Endothelial cell of umbilical vein (primary cell): ENCODE results near the gene SLC38A10. TPM values are rescaled to one million over a fixed set of nuclear protein-coding genes. Genes with fewer than 3 reads are reported as not detected.

Source experiments
- BruUV-seq: library from RNA; stranded (reverse); fragments of 400-500 nt; replicated peaks from 2 replicates; lab custom pipeline; 2021; lab: Mats Ljungman, UMichigan
- CTCF ChIA-PET: fragments of 300-600, 350-600 bp; sonication (Branson Sonifier 250); formaldehyde crosslinking; loops from one replicate; lab custom pipeline; 2021; ENCODE audit warnings: antibody characterized with exemption, inconsistent platforms; lab: Charles Lee
- POLR2A ChIA-PET: fragments of 300-600, 350-600 bp; sonication (Branson Sonifier 250); formaldehyde crosslinking; loops from one replicate; lab custom pipeline; 2021; ENCODE audit warnings: antibody characterized with exemption, inconsistent platforms; lab: Charles Lee
- DNase-seq: peaks from one replicate; pipeline ENCODE4 v3.0.0-alpha.2; 2011; ENCODE audit warnings: low read depth, low spot score
- FAIRE-seq: peaks from 2 replicates; lab custom pipeline; 2011; peaks lifted over from hg19 to GRCh38; lab: Jason Lieb, UNC
- H2AFZ ChIP-seq: 2 replicates; pipeline ENCODE4 v1.6.0; 2012; ENCODE audit warnings: low read depth, low read length, control low read depth, inconsistent platforms
- H3K27ac ChIP-seq: 2 replicates; pipeline ENCODE4 v1.5.1; 2011; ENCODE audit warnings: low read depth, mild to moderate bottlenecking, control low read depth, low read length, moderate library complexity; ENCODE audit not compliant: insufficient read depth
- H3K27me3 ChIP-seq, 2 experiments: 2 replicates each; pipeline versions ENCODE4 v1.6.0 to v1.6.1; 2011; ENCODE audit warnings: low read length in 2 of 2, mixed read lengths in 1 of 2; ENCODE audit not compliant: control insufficient read depth in 2 of 2, insufficient read depth in 2 of 2
- H3K36me3 ChIP-seq, 2 experiments: 2 replicates in 1 of 2; 3 replicates in 1 of 2; pipeline ENCODE4 v1.5.1; 2011; ENCODE audit warnings: low read length in 2 of 2, mild to moderate bottlenecking in 1 of 2, moderate library complexity in 1 of 2; ENCODE audit not compliant: control insufficient read depth in 2 of 2, insufficient read depth in 2 of 2; ENCODE audit errors: extremely low read depth in 1 of 2
- H3K4me1 ChIP-seq: 3 replicates; pipeline ENCODE4 v1.5.1; 2011; ENCODE audit warnings: mild to moderate bottlenecking, low read length; ENCODE audit not compliant: control insufficient read depth, insufficient read depth; ENCODE audit errors: extremely low read depth
- H3K4me2 ChIP-seq: 2 replicates; pipeline ENCODE4 v1.6.1; 2011; ENCODE audit warnings: low read length, control low read depth, mixed read lengths; ENCODE audit not compliant: insufficient read depth
- H3K4me3 ChIP-seq, 3 experiments: fragments of 200-600 bp in 1 of 3; sonication (generic), shearing (Covaris generic) in 1 of 3; replicated peaks in 1 of 3; 2 replicates each; pipeline ENCODE4 v1.5.1; 2011 to 2016; ENCODE audit warnings: control low read depth in 3 of 3, low read length in 3 of 3, mild to moderate bottlenecking in 2 of 3, inconsistent platforms in 1 of 3, low read depth in 1 of 3, moderate library complexity in 1 of 3; ENCODE audit not compliant: insufficient read depth in 1 of 3
- H3K79me2 ChIP-seq: 2 replicates; pipeline ENCODE4 v1.6.0; 2012; ENCODE audit warnings: low read length, inconsistent platforms; ENCODE audit not compliant: control insufficient read depth, insufficient read depth
- H3K9ac ChIP-seq: replicated peaks from 2 replicates; pipeline ENCODE3; 2011; ENCODE audit warnings: low read length, control low read depth; ENCODE audit not compliant: insufficient read depth; ENCODE audit errors: extremely low read depth
- H3K9me1 ChIP-seq: replicated peaks from 3 replicates; pipeline ENCODE4 v1.6.0; 2011; ENCODE audit warnings: mild to moderate bottlenecking, low read length; ENCODE audit not compliant: control insufficient read depth, insufficient read depth; ENCODE audit errors: extremely low read depth
- H3K9me3 ChIP-seq: replicated peaks from 2 replicates; pipeline ENCODE4 v1.5.1; 2012; ENCODE audit warnings: low read length, inconsistent platforms; ENCODE audit not compliant: control insufficient read depth, insufficient read depth
- H4K20me1 ChIP-seq: replicated peaks from 2 replicates; pipeline ENCODE3; 2011; ENCODE audit warnings: mild to moderate bottlenecking, low read length; ENCODE audit not compliant: control insufficient read depth, insufficient read depth; ENCODE audit errors: extremely low read depth
- CTCF ChIP-seq, 2 donors: IDR thresholded peaks; 1 replicate in 1 of 2; 2 replicates in 1 of 2; pipeline ENCODE4 v1.5.1; 2011; ENCODE audit warnings: low read length in 2 of 2, mild to moderate bottlenecking in 2 of 2, moderate library complexity in 2 of 2, control low read depth in 1 of 2, inconsistent platforms in 1 of 2, low read depth in 1 of 2; ENCODE audit not compliant: insufficient read depth in 1 of 2; ENCODE audit errors: extremely low read depth in 1 of 2
- MAX ChIP-seq: IDR thresholded peaks from 2 replicates; pipeline ENCODE4 v1.6.1; 2011; ENCODE audit not compliant: insufficient read depth, insufficient read length
- POLR2A ChIP-seq: IDR thresholded peaks from 2 replicates; pipeline ENCODE4 v1.6.1; 2012; ENCODE audit warnings: low read depth, mild to moderate bottlenecking, control low read depth, low read length
- dilution Hi-C: fragments of 300-500 bp; cut with MboI; formaldehyde crosslinking; loops from one replicate; pipeline ENCODE4 v1.15.0; 2019; ENCODE audit warnings: low sequenced_read_pairs; ENCODE audit not compliant: extremely low pct_ligation_motif_present
- intact Hi-C: fragments of 100-400 bp; cut with micrococcal nuclease; formaldehyde crosslinking; loops from one replicate; pipeline ENCODE4 v1.10.0; 2022
- polyA plus RNA-seq, 4 experiments: library from polyadenylated mRNA; depleted of rRNA in 3 of 4; stranded (reverse) in 3 of 4; unstranded in 1 of 4; fragments of >200 nt; gene quantifications; 2 replicates each; pipeline versions ENCODE4 v1.2.1 to v1.2.3, GENCODE V29; 2011 to 2012; ENCODE audit warnings: missing spikeins in 1 of 4
- total RNA-seq: library from RNA; stranded (reverse); gene quantifications from 2 replicates; pipeline ENCODE4 v1.2.3, GENCODE V29; 2021

Gene SLC38A10
- total and polyA plus RNA-seq, 2 donors (not counting 3 experiments of a cell fraction or from before 2014, with no cell fraction given) = 72.7 to 113 TPM

GRCh38 chr17:81254955-81255717 lies 40.0 kb downstream of the SLC38A10 start:
- intact Hi-C loops (loop anchor here (1.0 to 5.0 kb wide), 2 partner anchors 30 to 257 kb away; partner anchors contain the start of gene ACTG1), dilution Hi-C loops (no loop called here)
- H3K4me3 ChIP-seq = no peak overlapping the region
- no peaks in the 10 kb centered on the region for H3K9me1 ChIP-seq
- peak; percentile 64 for DNase-seq
- H4K20me1 ChIP-seq = no peaks in the 10 kb centered on the region
- no peak overlapping the region for H2AFZ ChIP-seq
- FAIRE-seq = peak; percentile 90
- no peaks in the 10 kb centered on the region for H3K9me3 ChIP-seq
- no peaks in the 10 kb centered on the region for H3K27me3 ChIP-seq
- TF ChIP-seq MAX (no peak), CTCF (IDR thresholded peaks at IDR 0.05; ENCODE audit: extremely low read depth in 1 of 2, insufficient read depth in 1 of 2, low read depth in 1 of 2, low read length in 2 of 2) (peak; percentile 56 to 79), POLR2A (no peak)
- POLR2A ChIA-PET = no interaction called here
- peaks cover 0 to 31% of the 10 kb centered on the region in 2 experiments for H3K36me3 ChIP-seq
- H3K4me1 ChIP-seq = no peaks in the 10 kb centered on the region
- no peak overlapping the region for H3K4me2 ChIP-seq
- BruUV-seq = no TSS peak
- no peaks in the 10 kb centered on the region for H3K79me2 ChIP-seq
- no peak overlapping the region for H3K9ac ChIP-seq
- no peak overlapping the region for H3K27ac ChIP-seq
- CTCF ChIA-PET = interaction anchor here (0.6 to 6.3 kb wide), 37 partner anchors 10 to 352 kb away, joined by 3 to 117 read pairs (median 4); partner anchors contain the start of genes ACTG1, BAHCC1 and SLC38A10
